Stimulated activated CD4-positive, alpha-beta T cell treated with anti-CD3 and anti-CD28 coated beads, Interleukin-1b, Interleukin-23, amount 100 ng/mL, for 4 hours (primary cell): ENCODE results near the gene CA11.
A peak's percentile ranks its signal among the peaks of the same experiment; 100 is the strongest.
"Not testable (repeated sequence)": the region's sequence is repeated elsewhere in the genome, so short reads cannot be mapped to it uniquely, and the experiment has no call there.

Experiments
- DNase-seq, 2 donors: peaks; one replicate each; pipeline ENCODE4 v3.0.0-alpha.2; 2020; ENCODE audit warnings: low read depth in 2 of 2

The CA11 gene

GRCh38 chr19:48646001-48646721, at the start of gene CA11:
Gene CA11 (minus strand): TSS chr19:48646187. CDS start chr19:48645632, 555 bp downstream.
- peak; percentile 87 to 89 for DNase-seq

GRCh38 chr19:48693629-48694028, 47.6 kb upstream of the CA11 start:
- not testable (repeated sequence) for DNase-seq

- no peak for DNase-seq
Observed at GRCh38 chr19:48689449-48689848, 43.5 kb upstream of the CA11 start.

- no peak for DNase-seq
Observed at GRCh38 chr19:48687776-48688175, 41.8 kb upstream of the CA11 start.

GRCh38 chr19:48686637-48687036, 40.6 kb upstream of the CA11 start:
- not testable (repeated sequence) for DNase-seq

GRCh38 chr19:48686088-48686487, 40.1 kb upstream of the CA11 start:
- DNase-seq, result no peak

GRCh38 chr19:48685583-48685982, 39.6 kb upstream of the CA11 start:
- DNase-seq, result no peak

- DNase-seq, result peak in 1 of 2 donors; percentile 29
Observed at GRCh38 chr19:48683349-48683748, 37.4 kb upstream of the CA11 start.

- DNase-seq, result no peak
Observed at GRCh38 chr19:48681127-48681470, 35.1 kb upstream of the CA11 start.

GRCh38 chr19:48680436-48681126, 34.6 kb upstream of the CA11 start:
- DNase-seq, result no peak

GRCh38 chr19:48680006-48680405, 34.0 kb upstream of the CA11 start:
- DNase-seq, result not testable (repeated sequence)

- no peak for DNase-seq
Observed at GRCh38 chr19:48678201-48678600, 32.2 kb upstream of the CA11 start.

- DNase-seq, result no peak
Observed at GRCh38 chr19:48676887-48677286, 30.9 kb upstream of the CA11 start.

GRCh38 chr19:48676487-48676886, 30.5 kb upstream of the CA11 start:
- DNase-seq, result no peak

GRCh38 chr19:48674921-48675824, 29.2 kb upstream of the CA11 start:
- peak; percentile 53 to 71 for DNase-seq

GRCh38 chr19:48674216-48674809, 28.3 kb upstream of the CA11 start:
- DNase-seq, result no peak

GRCh38 chr19:48673436-48674100, 27.6 kb upstream of the CA11 start:
- DNase-seq, result no peak

GRCh38 chr19:48672994-48673393, 27.0 kb upstream of the CA11 start, which contains the start of gene NTN5:
Gene NTN5 (minus strand): TSS chr19:48673017. CDS start chr19:48670986, 2,031 bp downstream.
- DNase-seq, result no peak

- DNase-seq, result no peak
Observed at GRCh38 chr19:48671446-48671995, 25.5 kb upstream of the CA11 start.

- no peak for DNase-seq
Observed at GRCh38 chr19:48670699-48671445, 24.9 kb upstream of the CA11 start.
